ENCODE measurements around the gene TRAF4. TPM values are rescaled to one million over a fixed set of nuclear protein-coding genes. Genes with fewer than 3 reads are reported as not detected.

TRAF4 gene
- total and polyA plus RNA-seq, 2 donors (not counting 3 experiments of a cell fraction or from before 2014, with no cell fraction given) = 79.5 to 83.9 TPM

GRCh38 chr17:28756049-28756804 lies 12.4 kb downstream of the TRAF4 start:
- Histone ChIP-seq H3K4me3 (replicated peaks in 1 of 3; ENCODE audit: insufficient read depth in 1 of 3, low read depth in 1 of 3, low read length in 3 of 3) (no peak overlapping the region), H3K9ac (replicated peaks; ENCODE audit: extremely low read depth, insufficient read depth, low read length) (no peak overlapping the region), H3K9me1 (replicated peaks; ENCODE audit: control insufficient read depth, extremely low read depth, insufficient read depth, low read length) (no peaks in the 10 kb centered on the region), H3K9me3 (replicated peaks; ENCODE audit: control insufficient read depth, insufficient read depth, low read length) (no peaks in the 10 kb centered on the region), H3K27ac (ENCODE audit: insufficient read depth, low read depth, low read length) (no peak overlapping the region), H3K27me3 (ENCODE audit: control insufficient read depth in 2 of 2, insufficient read depth in 2 of 2, low read length in 2 of 2) (no peaks in the 10 kb centered on the region), H2AFZ (ENCODE audit: low read depth, low read length) (no peak overlapping the region), H3K4me1 (ENCODE audit: control insufficient read depth, extremely low read depth, insufficient read depth, low read length) (peaks cover 8% of the 10 kb centered on the region), H3K4me2 (ENCODE audit: insufficient read depth, low read length) (no peak overlapping the region), H3K36me3 (ENCODE audit: control insufficient read depth in 2 of 2, extremely low read depth in 1 of 2, insufficient read depth in 2 of 2, low read length in 2 of 2) (peaks cover 4 to 27% of the 10 kb centered on the region in 2 experiments), H4K20me1 (replicated peaks; ENCODE audit: control insufficient read depth, extremely low read depth, insufficient read depth, low read length) (no peaks in the 10 kb centered on the region), H3K79me2 (ENCODE audit: control insufficient read depth, insufficient read depth, low read length) (no peaks in the 10 kb centered on the region)
- ChIA-PET CTCF (no interaction called here), POLR2A (no interaction called here)
- FAIRE-seq (no peak), DNase-seq (ENCODE audit: low read depth, low spot score) (no peak)
- no peak for TF ChIP-seq FOS (IDR thresholded peaks at IDR 0.05; ENCODE audit: borderline replicate concordance, insufficient read depth, low read length)
- no peak for TF ChIP-seq MYC (IDR thresholded peaks at IDR 0.05; ENCODE audit: low read depth, low read length)
- TF ChIP-seq, protein P1, sequence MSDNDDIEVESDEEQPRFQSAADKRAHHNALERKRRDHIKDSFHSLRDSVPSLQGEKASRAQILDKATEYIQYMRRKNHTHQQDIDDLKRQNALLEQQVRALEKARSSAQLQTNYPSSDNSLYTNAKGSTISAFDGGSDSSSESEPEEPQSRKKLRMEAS (IDR thresholded peaks at IDR 0.05; ENCODE audit: insufficient read depth, insufficient read length) = no peak
- TF ChIP-seq POLR2AphosphoS5 (IDR thresholded peaks at IDR 0.05; ENCODE audit: insufficient read depth, low read depth, low read length) = no peak
- TF ChIP-seq JUN (IDR thresholded peaks at IDR 0.05; ENCODE audit: borderline replicate concordance, insufficient read depth, insufficient read length, low read depth) = no peak
- TF ChIP-seq GATA2 (IDR thresholded peaks at IDR 0.05; ENCODE audit: insufficient read depth, insufficient read length, low read depth, low read length) = no peak
- TF ChIP-seq POLR2A (IDR thresholded peaks at IDR 0.05; ENCODE audit: low read depth, low read length) = no peak
- no peak for TF ChIP-seq CTCF (IDR thresholded peaks at IDR 0.05; ENCODE audit: extremely low read depth in 1 of 2, insufficient read depth in 1 of 2, low read depth in 1 of 2, low read length in 2 of 2)
- no peak for TF ChIP-seq EZH2 (IDR thresholded peaks at IDR 0.05; ENCODE audit: borderline replicate concordance, low read depth, low read length, severe bottlenecking)
- intact Hi-C loops (cut with micrococcal nuclease) (no loop called here), dilution Hi-C loops (cut with MboI; ENCODE audit: extremely low pct_ligation_motif_present, low sequenced_read_pairs) (no loop called here)
- BruUV-seq (replicated peaks) = no TSS peak

Data from endothelial cell of umbilical vein (primary cell).